ENCODE results near the gene ANAPC10. TPM values are rescaled to one million over a fixed set of nuclear protein-coding genes. Genes with fewer than 3 reads are reported as not detected.
A peak's percentile ranks its signal among the peaks of the same experiment; 100 is the strongest.

Gene ANAPC10
- total and polyA plus RNA-seq, 2 donors (not counting 3 experiments of a cell fraction or from before 2014, with no cell fraction given), result 15.7 to 24.0 TPM

DNA sequence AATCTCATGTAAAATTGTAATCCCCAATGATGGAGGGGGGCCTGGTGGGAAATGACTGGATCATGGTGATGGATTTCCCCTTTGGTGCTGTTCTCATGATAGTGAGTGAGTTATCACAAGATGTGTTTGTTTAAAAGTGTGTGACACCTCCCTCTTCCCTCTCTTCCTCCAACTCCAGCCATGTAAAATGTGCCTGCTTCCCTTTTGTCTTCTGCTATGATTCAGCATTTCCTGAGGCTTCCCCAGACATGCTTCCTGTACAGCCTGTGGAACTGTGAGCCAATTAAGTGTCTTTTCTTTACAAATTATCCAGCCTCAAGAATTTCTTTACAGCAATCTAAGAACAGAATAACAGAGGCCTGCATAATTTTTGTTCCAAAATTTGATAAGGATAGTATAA is 85.2 kb downstream of the ANAPC10 start:
- H4K20me1 ChIP-seq (replicated peaks; ENCODE audit: control insufficient read depth, extremely low read depth, insufficient read depth, low read length), result no peaks in the 10 kb centered on the region
- peaks cover 8% of the 10 kb centered on the region for H3K79me2 ChIP-seq (ENCODE audit: control insufficient read depth, insufficient read depth, low read length)
- FAIRE-seq (peak; percentile 67), DNase-seq (ENCODE audit: low read depth, low spot score) (peak; percentile 95)
- no peaks in the 10 kb centered on the region for H3K36me3 ChIP-seq (ENCODE audit: control insufficient read depth in 2 of 2, extremely low read depth in 1 of 2, insufficient read depth in 2 of 2, low read length in 2 of 2)
- H3K9me3 ChIP-seq (replicated peaks; ENCODE audit: control insufficient read depth, insufficient read depth, low read length), result no peaks in the 10 kb centered on the region
- peak overlapping the region; percentile 91 for H3K27ac ChIP-seq (ENCODE audit: insufficient read depth, low read depth, low read length)
- H2AFZ ChIP-seq (ENCODE audit: low read depth, low read length), result no peak overlapping the region
- intact Hi-C loops (cut with micrococcal nuclease) (loop anchor here (5.0 kb wide), 1 partner anchor 106 kb away; no protein-coding TSS in a partner anchor), dilution Hi-C loops (cut with MboI; ENCODE audit: extremely low pct_ligation_motif_present, low sequenced_read_pairs) (no loop called here)
- peaks cover 21% of the 10 kb centered on the region for H3K4me1 ChIP-seq (ENCODE audit: control insufficient read depth, extremely low read depth, insufficient read depth, low read length)
- peak overlapping the region; percentile 76 for H3K4me2 ChIP-seq (ENCODE audit: insufficient read depth, low read length)
- CTCF ChIA-PET, result no interaction called here
- no TSS peak for BruUV-seq (replicated peaks)
- H3K9ac ChIP-seq (replicated peaks; ENCODE audit: extremely low read depth, insufficient read depth, low read length), result no peak overlapping the region
- no peaks in the 10 kb centered on the region for H3K9me1 ChIP-seq (replicated peaks; ENCODE audit: control insufficient read depth, extremely low read depth, insufficient read depth, low read length)
- TF ChIP-seq MYC (IDR thresholded peaks at IDR 0.05; ENCODE audit: low read depth, low read length) (no peak), POLR2A (IDR thresholded peaks at IDR 0.05; ENCODE audit: low read depth, low read length) (no peak), EZH2 (IDR thresholded peaks at IDR 0.05; ENCODE audit: borderline replicate concordance, low read depth, low read length, severe bottlenecking) (no peak), FOS (IDR thresholded peaks at IDR 0.05; ENCODE audit: borderline replicate concordance, insufficient read depth, low read length) (peak; percentile 91), GATA2 (IDR thresholded peaks at IDR 0.05; ENCODE audit: insufficient read depth, insufficient read length, low read depth, low read length) (peak; percentile 63), POLR2AphosphoS5 (IDR thresholded peaks at IDR 0.05; ENCODE audit: insufficient read depth, low read depth, low read length) (peak; percentile 85), JUN (IDR thresholded peaks at IDR 0.05; ENCODE audit: borderline replicate concordance, insufficient read depth, insufficient read length, low read depth) (peak; percentile 75)
- TF ChIP-seq, protein P1, sequence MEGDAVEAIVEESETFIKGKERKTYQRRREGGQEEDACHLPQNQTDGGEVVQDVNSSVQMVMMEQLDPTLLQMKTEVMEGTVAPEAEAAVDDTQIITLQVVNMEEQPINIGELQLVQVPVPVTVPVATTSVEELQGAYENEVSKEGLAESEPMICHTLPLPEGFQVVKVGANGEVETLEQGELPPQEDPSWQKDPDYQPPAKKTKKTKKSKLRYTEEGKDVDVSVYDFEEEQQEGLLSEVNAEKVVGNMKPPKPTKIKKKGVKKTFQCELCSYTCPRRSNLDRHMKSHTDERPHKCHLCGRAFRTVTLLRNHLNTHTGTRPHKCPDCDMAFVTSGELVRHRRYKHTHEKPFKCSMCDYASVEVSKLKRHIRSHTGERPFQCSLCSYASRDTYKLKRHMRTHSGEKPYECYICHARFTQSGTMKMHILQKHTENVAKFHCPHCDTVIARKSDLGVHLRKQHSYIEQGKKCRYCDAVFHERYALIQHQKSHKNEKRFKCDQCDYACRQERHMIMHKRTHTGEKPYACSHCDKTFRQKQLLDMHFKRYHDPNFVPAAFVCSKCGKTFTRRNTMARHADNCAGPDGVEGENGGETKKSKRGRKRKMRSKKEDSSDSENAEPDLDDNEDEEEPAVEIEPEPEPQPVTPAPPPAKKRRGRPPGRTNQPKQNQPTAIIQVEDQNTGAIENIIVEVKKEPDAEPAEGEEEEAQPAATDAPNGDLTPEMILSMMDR (IDR thresholded peaks at IDR 0.05; ENCODE audit: extremely low read depth in 1 of 2, insufficient read depth in 1 of 2, low read depth in 1 of 2, low read length in 2 of 2), result no peak
- TF ChIP-seq, protein P2, sequence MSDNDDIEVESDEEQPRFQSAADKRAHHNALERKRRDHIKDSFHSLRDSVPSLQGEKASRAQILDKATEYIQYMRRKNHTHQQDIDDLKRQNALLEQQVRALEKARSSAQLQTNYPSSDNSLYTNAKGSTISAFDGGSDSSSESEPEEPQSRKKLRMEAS (IDR thresholded peaks at IDR 0.05; ENCODE audit: insufficient read depth, insufficient read length), result no peak
- H3K27me3 ChIP-seq (ENCODE audit: control insufficient read depth in 2 of 2, insufficient read depth in 2 of 2, low read length in 2 of 2), result no peaks in the 10 kb centered on the region
- POLR2A ChIA-PET, result no interaction called here
- H3K4me3 ChIP-seq (replicated peaks in 1 of 3; ENCODE audit: insufficient read depth in 1 of 3, low read depth in 1 of 3, low read length in 3 of 3), result no peak overlapping the region

Measured in endothelial cell of umbilical vein (primary cell).